ENCODE data around the gene ZNF548. TPM values are rescaled to one million over a fixed set of nuclear protein-coding genes. Genes with fewer than 3 reads are reported as not detected.

The ZNF548 gene
- total RNA-seq, 2 experiments from 2014 or later: 18.9 to 42.4 TPM

DNA sequence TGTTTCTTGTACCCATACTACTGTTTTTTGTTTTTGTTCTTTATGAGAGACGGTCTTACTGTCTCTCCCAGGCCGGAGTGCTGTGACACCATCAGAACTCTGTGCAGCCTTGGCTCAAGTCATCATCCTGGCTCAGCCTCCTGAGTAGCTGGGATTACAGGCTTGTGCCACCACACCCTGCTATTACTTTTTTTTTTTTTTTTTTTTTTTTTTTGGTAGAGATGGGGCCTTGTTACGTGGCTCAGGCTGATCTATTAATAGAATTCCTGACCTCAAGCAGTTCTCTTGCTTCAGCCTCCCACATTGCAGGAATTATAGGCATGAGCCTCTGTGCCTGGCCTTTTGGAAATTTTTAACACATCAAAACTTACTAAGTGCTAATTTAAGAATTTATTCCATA lies 41.5 kb upstream of the ZNF548 start:
- no peak for TF ChIP-seq EZH2phosphoT487 (IDR thresholded peaks at IDR 0.05; ENCODE audit: borderline replicate concordance, low read depth, low read length)
- TF ChIP-seq, protein P1, sequence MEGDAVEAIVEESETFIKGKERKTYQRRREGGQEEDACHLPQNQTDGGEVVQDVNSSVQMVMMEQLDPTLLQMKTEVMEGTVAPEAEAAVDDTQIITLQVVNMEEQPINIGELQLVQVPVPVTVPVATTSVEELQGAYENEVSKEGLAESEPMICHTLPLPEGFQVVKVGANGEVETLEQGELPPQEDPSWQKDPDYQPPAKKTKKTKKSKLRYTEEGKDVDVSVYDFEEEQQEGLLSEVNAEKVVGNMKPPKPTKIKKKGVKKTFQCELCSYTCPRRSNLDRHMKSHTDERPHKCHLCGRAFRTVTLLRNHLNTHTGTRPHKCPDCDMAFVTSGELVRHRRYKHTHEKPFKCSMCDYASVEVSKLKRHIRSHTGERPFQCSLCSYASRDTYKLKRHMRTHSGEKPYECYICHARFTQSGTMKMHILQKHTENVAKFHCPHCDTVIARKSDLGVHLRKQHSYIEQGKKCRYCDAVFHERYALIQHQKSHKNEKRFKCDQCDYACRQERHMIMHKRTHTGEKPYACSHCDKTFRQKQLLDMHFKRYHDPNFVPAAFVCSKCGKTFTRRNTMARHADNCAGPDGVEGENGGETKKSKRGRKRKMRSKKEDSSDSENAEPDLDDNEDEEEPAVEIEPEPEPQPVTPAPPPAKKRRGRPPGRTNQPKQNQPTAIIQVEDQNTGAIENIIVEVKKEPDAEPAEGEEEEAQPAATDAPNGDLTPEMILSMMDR (conservative IDR thresholded peaks at IDR 0.05; ENCODE audit: low read length): no peak
- DNase-seq (ENCODE audit: low spot score): no peak
- Histone ChIP-seq H3K79me2 (ENCODE audit: insufficient read depth, low read depth, low read length) (peaks cover 16% of the 10 kb centered on the region; the same call in 1 of the 2 replicates), H3K4me3 (ENCODE audit: low read depth, low read length, poor library complexity, severe bottlenecking) (no peak overlapping the region), H3K9me2 (ENCODE audit: insufficient read depth, low read length) (no peaks in the 10 kb centered on the region), H3K4me1 (ENCODE audit: insufficient read depth, low read length, poor library complexity, severe bottlenecking) (peaks cover 14% of the 10 kb centered on the region), H3K9me3 (ENCODE audit: low read length) (peaks cover 6% of the 10 kb centered on the region; the same call in 1 of the 2 replicates), H3K36me3 (ENCODE audit: insufficient read depth, low read length) (no peaks in the 10 kb centered on the region), H3K27ac (ENCODE audit: low read depth, low read length, poor library complexity, severe bottlenecking) (no peak overlapping the region), H3K4me2 (ENCODE audit: low read length) (no peak overlapping the region), H4K20me1 (ENCODE audit: insufficient read depth, low read length) (no peaks in the 10 kb centered on the region), H2AFZ (ENCODE audit: low read length) (no peak overlapping the region)
- POLR2A ChIA-PET: interaction anchor here (0.6 to 0.7 kb wide), 2 partner anchors 18 to 93 kb away, joined by 4 to 5 read pairs; no protein-coding TSS in a partner anchor
- intact Hi-C loops (cut with micrococcal nuclease; ENCODE audit: unreplicated experiment): no loop called here
- CTCF ChIA-PET (ENCODE audit: unreplicated experiment): no interaction called here
- no TSS peak for BruUV-seq (replicated peaks)

DNA sequence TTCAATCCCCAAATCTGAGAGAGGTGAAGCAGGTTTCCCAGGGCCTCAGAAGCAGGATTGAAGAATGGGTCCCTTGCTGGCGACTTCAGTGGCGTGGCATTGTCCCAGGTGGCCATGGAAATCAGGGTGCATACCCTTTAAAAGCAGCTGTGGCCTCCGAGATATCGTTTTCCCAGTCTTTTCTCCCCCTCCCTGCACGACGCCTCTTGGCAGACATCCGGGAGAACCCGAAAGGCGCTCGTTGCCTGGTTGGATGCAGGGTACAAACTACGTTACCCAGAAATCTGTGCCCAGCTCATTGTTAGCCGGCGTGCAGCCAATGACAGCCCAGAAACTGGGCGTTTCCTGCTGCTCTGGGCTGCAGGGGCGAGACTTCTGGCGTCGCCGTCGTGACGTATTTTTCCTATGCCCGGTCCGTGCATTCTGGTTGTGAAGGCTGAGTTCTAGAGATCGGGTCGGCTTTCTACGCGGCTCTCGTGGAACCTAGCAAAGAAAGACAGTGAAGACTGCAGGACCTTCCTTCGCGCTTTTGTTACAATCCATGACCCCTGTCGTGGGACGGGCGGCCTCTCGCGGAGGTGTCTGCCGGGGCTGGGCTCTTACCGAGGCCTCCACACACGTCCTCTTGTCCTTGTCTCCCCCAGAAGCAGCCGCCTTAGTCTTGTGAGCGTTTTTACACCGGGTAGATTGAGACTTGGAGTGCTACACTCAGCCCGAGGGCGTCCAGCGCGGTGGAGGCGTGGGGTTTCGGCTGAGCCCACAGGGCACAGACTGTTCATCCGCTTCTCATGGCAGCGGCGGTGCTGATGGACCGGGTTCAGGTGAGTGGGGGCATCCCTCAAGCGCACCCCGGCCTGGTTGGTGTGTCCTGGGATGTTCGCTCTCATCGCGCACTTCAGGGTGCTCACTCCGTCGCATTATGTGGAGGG lies 38.5 kb upstream of the ZNF548 start, which contains the start of gene ZNF304:
Gene ZNF304, plus strand, starts transcription at position 395 of the 929 bp plus-strand sequence. Its CDS starts 394 bp downstream, at position 789.
- H3K9me2 ChIP-seq (ENCODE audit: insufficient read depth, low read length): no peaks in the 10 kb centered on the region
- H2AFZ ChIP-seq (ENCODE audit: low read length): peak within 1 kb of the TSS; percentile 90
- H3K9me3 ChIP-seq (ENCODE audit: low read length): peaks cover 6% of the 10 kb centered on the region; the same call in 1 of the 2 replicates
- BruUV-seq (replicated peaks): TSS peak; percentile 71
- TF ChIP-seq EZH2phosphoT487 (IDR thresholded peaks at IDR 0.05; ENCODE audit: borderline replicate concordance, low read depth, low read length): no peak
- TF ChIP-seq, protein P1 (conservative IDR thresholded peaks at IDR 0.05; ENCODE audit: low read length): no peak
- peak within 1 kb of the TSS; percentile 98 for H3K4me3 ChIP-seq (ENCODE audit: low read depth, low read length, poor library complexity, severe bottlenecking)
- peaks cover 16% of the 10 kb centered on the region; the same call in 1 of the 2 replicates for H3K79me2 ChIP-seq (ENCODE audit: insufficient read depth, low read depth, low read length)
- ChIA-PET POLR2A (interaction anchor here (0.6 to 1.5 kb wide), 3 partner anchors 12 to 411 kb away, joined by 3 to 7 read pairs (median 3); partner anchors contain the start of gene ZNF548), CTCF (ENCODE audit: unreplicated experiment) (no interaction called here)
- peak; percentile 93 for DNase-seq (ENCODE audit: low spot score)
- peak within 1 kb of the TSS; percentile 94 for H3K4me2 ChIP-seq (ENCODE audit: low read length)
- peaks cover 14% of the 10 kb centered on the region; the same call in 1 of the 2 replicates for H3K36me3 ChIP-seq (ENCODE audit: insufficient read depth, low read length)
- no peak within 1 kb of the TSS for H3K27ac ChIP-seq (ENCODE audit: low read depth, low read length, poor library complexity, severe bottlenecking)
- no peaks in the 10 kb centered on the region for H4K20me1 ChIP-seq (ENCODE audit: insufficient read depth, low read length)
- peaks cover 14% of the 10 kb centered on the region for H3K4me1 ChIP-seq (ENCODE audit: insufficient read depth, low read length, poor library complexity, severe bottlenecking)
- intact Hi-C loops (cut with micrococcal nuclease; ENCODE audit: unreplicated experiment): loop anchor here (1.0 kb wide), 1 partner anchor 71 kb away; the partner anchor contains the start of gene ZNF460

Data from OCI-LY7 (cell line).